ELR (cell line): ENCODE results near the gene KLF17.

Experiments used
- DNase-seq: peaks from one replicate; pipeline ENCODE4 v3.0.0-alpha.2; 2015; ENCODE audit warnings: low read depth

KLF17 gene

GRCh38 chr1:44118682-44119081 lies at the start of gene KLF17:
Gene KLF17, plus strand, starts transcription at chr1:44118821. Its CDS starts 87 bp downstream, at chr1:44118908.
- no peak for DNase-seq

GRCh38 chr1:44071461-44071860 lies 47.2 kb upstream of the KLF17 start:
- no peak for DNase-seq

GRCh38 chr1:44072204-44072603 lies 46.4 kb upstream of the KLF17 start:
- DNase-seq: peak; percentile 95

GRCh38 chr1:44072821-44073220 lies 45.8 kb upstream of the KLF17 start:
- DNase-seq: no peak

- DNase-seq: no peak
Observed at GRCh38 chr1:44073528-44073927, 45.1 kb upstream of the KLF17 start.

GRCh38 chr1:44074415-44074814 lies 44.2 kb upstream of the KLF17 start:
- no peak for DNase-seq

- DNase-seq: no peak
Observed at GRCh38 chr1:44076066-44076465, 42.6 kb upstream of the KLF17 start.

GRCh38 chr1:44077421-44077820 lies 41.2 kb upstream of the KLF17 start:
- DNase-seq: peak; percentile 35

- DNase-seq: no peak
Observed at GRCh38 chr1:44078104-44078503, 40.5 kb upstream of the KLF17 start.

GRCh38 chr1:44079566-44079965 lies 39.1 kb upstream of the KLF17 start:
- no peak for DNase-seq

GRCh38 chr1:44084998-44085675 lies 33.5 kb upstream of the KLF17 start:
- peak; percentile 95 for DNase-seq

GRCh38 chr1:44086692-44087474 lies 31.7 kb upstream of the KLF17 start:
- no peak for DNase-seq

- DNase-seq: peak; percentile 37
Observed at GRCh38 chr1:44089371-44090048, 29.1 kb upstream of the KLF17 start.

- DNase-seq: no peak
Observed at GRCh38 chr1:44090429-44091252, 28.0 kb upstream of the KLF17 start.

GRCh38 chr1:44094047-44094446 lies 24.6 kb upstream of the KLF17 start:
- no peak for DNase-seq

- no peak for DNase-seq
Observed at GRCh38 chr1:44100183-44100868, 18.3 kb upstream of the KLF17 start.

GRCh38 chr1:44101328-44101727 lies 17.3 kb upstream of the KLF17 start:
- DNase-seq: no peak

GRCh38 chr1:44103270-44104131 lies 15.1 kb upstream of the KLF17 start:
- no peak for DNase-seq

GRCh38 chr1:44105810-44106209 lies 12.8 kb upstream of the KLF17 start:
- DNase-seq: peak; percentile 13

- peak; percentile 75 for DNase-seq
Observed at GRCh38 chr1:44108241-44108640, 10.4 kb upstream of the KLF17 start.
